ENCODE results near the gene CHKA. TPM values are rescaled to one million over a fixed set of nuclear protein-coding genes. Genes with fewer than 3 reads are reported as not detected.
"Not testable (repeated sequence)": the region's sequence is repeated elsewhere in the genome, so short reads cannot be mapped to it uniquely, and the experiment has no call there.

CHKA gene
- total RNA-seq, 1 experiment from 2014 or later = 63.0 TPM

DNA sequence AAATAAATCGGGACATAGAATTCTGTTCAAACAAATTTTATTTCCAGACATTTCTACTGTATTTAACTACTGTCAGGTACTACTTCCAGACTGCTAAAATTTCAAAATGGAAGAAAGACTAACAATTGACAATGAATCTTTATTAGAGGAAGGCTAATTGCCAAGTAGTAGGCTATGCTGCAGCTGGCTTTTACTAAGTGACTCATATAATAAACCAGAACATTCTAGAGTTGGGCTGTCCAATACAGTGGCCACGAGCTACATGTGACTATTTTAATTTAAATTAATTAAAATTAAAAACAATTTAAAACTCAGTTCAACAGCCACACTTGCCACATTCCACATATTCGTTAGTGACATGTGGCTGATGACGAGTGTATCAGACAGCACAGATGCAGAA lies 27.6 kb downstream of the CHKA start:
- Histone ChIP-seq H2BK15ac (ENCODE audit: low read depth, low read length) (no peak overlapping the region), H2AFZ (ENCODE audit: low read length) (no peak overlapping the region), H4K91ac (ENCODE audit: insufficient read length, low read depth, low read length) (no peak overlapping the region), H3K27ac (ENCODE audit: insufficient read length, low read depth, low read length) (no peak overlapping the region), H3K4me2 (ENCODE audit: insufficient read depth, insufficient read length, low read length) (no peak overlapping the region), H4K5ac (ENCODE audit: insufficient read length, low read depth, low read length) (no peak overlapping the region), H3K23me2 (ENCODE audit: insufficient read length, low read depth, low read length, poor library complexity, severe bottlenecking) (no peaks in the 10 kb centered on the region), H3T11ph (ENCODE audit: low read length) (no peak overlapping the region), H2BK120ac (ENCODE audit: low read depth, low read length, poor library complexity, severe bottlenecking) (no peak overlapping the region), H3K18ac (ENCODE audit: insufficient read length, low read depth, low read length) (no peak overlapping the region), H3K4ac (ENCODE audit: low read depth, low read length) (no peak overlapping the region), H2BK12ac (ENCODE audit: insufficient read length, low read depth, low read length) (no peak overlapping the region), H2BK20ac (ENCODE audit: low read depth, low read length, poor library complexity, severe bottlenecking) (no peak overlapping the region), H2AK5ac (ENCODE audit: insufficient read length, low read length) (no peak overlapping the region), H4K8ac (replicated peaks; ENCODE audit: insufficient read length, low read depth, low read length) (no peak overlapping the region), H2BK5ac (ENCODE audit: insufficient read length, low read length) (no peak overlapping the region), H3K9ac (ENCODE audit: extremely low read depth, insufficient read length, low read length) (no peak overlapping the region), H3K79me1 (ENCODE audit: insufficient read depth, low read depth, low read length, poor library complexity, severe bottlenecking) (peaks cover 4% of the 10 kb centered on the region), H4K20me1 (ENCODE audit: control insufficient read depth, insufficient read depth, insufficient read length) (no peaks in the 10 kb centered on the region), H3K23ac (ENCODE audit: insufficient read length, low read depth, low read length) (no peak overlapping the region), H3K79me2 (ENCODE audit: insufficient read depth, low read length) (peaks cover 8% of the 10 kb centered on the region; the same call in 1 of the 2 replicates), H3K14ac (ENCODE audit: insufficient read depth, low read length) (no peak overlapping the region), H3K4me1 (ENCODE audit: insufficient read depth, low read length) (no peaks in the 10 kb centered on the region), H3K56ac (ENCODE audit: insufficient read length, low read depth, low read length) (no peak overlapping the region), H3K9me3 (ENCODE audit: control insufficient read depth, low read depth, low read length) (no peaks in the 10 kb centered on the region), H3K27me3 (ENCODE audit: insufficient read depth, low read length) (no peaks in the 10 kb centered on the region)
- no CpG with 5 or more reads among the region's 4 CpGs for WGBS (ENCODE audit: extremely low coverage, insufficient read length, low lambda C conversion rate)
- Mint-ChIP-seq H3K4me3 (no peak overlapping the region), H3K4me1 (peaks cover 0 to 6% of the 10 kb centered on the region in 2 experiments; a peak in 1 of 4 replicates), H3K36me3 (ENCODE audit: insufficient read depth in 1 of 3, low read depth in 3 of 3) (peaks cover 4 to 16% (median 10%) of the 10 kb centered on the region in 3 experiments; a peak in 6 of 7 replicates), H3K9me3 (no peaks in the 10 kb centered on the region), H3K27me3 (ENCODE audit: low read depth) (no peaks in the 10 kb centered on the region), H3K27ac (no peak overlapping the region)
- DNase-seq = no peak
- no peak for TF ChIP-seq CTCF (conservative IDR thresholded peaks at IDR 0.05)

DNA sequence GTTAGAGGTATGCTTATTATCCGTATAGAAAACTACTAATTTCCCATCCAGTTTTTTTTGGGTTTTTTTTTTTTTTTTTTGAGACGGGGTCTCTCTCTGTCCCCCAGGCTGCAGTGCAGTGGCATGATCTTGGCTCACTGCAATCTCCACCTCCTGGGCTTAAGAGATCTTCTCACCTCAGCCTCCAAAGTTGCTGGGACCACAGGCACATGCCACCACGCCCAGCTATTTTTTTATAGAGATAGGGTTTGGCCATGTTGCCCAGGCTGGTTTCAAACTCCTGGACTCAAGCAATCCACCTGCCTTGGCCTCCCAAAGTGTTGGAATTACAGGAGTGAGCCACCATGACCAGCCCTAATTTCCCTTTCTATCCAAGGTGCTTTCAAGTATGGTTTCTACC lies 28.2 kb downstream of the CHKA start:
- not testable (repeated sequence) for H3K56ac ChIP-seq (ENCODE audit: insufficient read length, low read depth, low read length); H2BK20ac ChIP-seq (ENCODE audit: low read depth, low read length, poor library complexity, severe bottlenecking); H4K8ac ChIP-seq (replicated peaks; ENCODE audit: insufficient read length, low read depth, low read length); H4K5ac ChIP-seq (ENCODE audit: insufficient read length, low read depth, low read length); H3K9me3 ChIP-seq (ENCODE audit: control insufficient read depth, low read depth, low read length); H2BK5ac ChIP-seq (ENCODE audit: insufficient read length, low read length); H3K27me3 ChIP-seq (ENCODE audit: insufficient read depth, low read length); H3K4me1 Mint-ChIP-seq; H2AFZ ChIP-seq (ENCODE audit: low read length); H2BK120ac ChIP-seq (ENCODE audit: low read depth, low read length, poor library complexity, severe bottlenecking); DNase-seq; H3K4me2 ChIP-seq (ENCODE audit: insufficient read depth, insufficient read length, low read length); H3K18ac ChIP-seq (ENCODE audit: insufficient read length, low read depth, low read length); H3K14ac ChIP-seq (ENCODE audit: insufficient read depth, low read length); H3K4ac ChIP-seq (ENCODE audit: low read depth, low read length); H3K4me3 Mint-ChIP-seq; H3K4me1 ChIP-seq (ENCODE audit: insufficient read depth, low read length); H3K79me2 ChIP-seq (ENCODE audit: insufficient read depth, low read length); H3K9me3 Mint-ChIP-seq; H3K9ac ChIP-seq (ENCODE audit: extremely low read depth, insufficient read length, low read length); H3K23me2 ChIP-seq (ENCODE audit: insufficient read length, low read depth, low read length, poor library complexity, severe bottlenecking); H2BK12ac ChIP-seq (ENCODE audit: insufficient read length, low read depth, low read length); H2BK15ac ChIP-seq (ENCODE audit: low read depth, low read length); H4K20me1 ChIP-seq (ENCODE audit: control insufficient read depth, insufficient read depth, insufficient read length); H3K79me1 ChIP-seq (ENCODE audit: insufficient read depth, low read depth, low read length, poor library complexity, severe bottlenecking); H3K27ac ChIP-seq (ENCODE audit: insufficient read length, low read depth, low read length); H3K23ac ChIP-seq (ENCODE audit: insufficient read length, low read depth, low read length); H4K91ac ChIP-seq (ENCODE audit: insufficient read length, low read depth, low read length); H3T11ph ChIP-seq (ENCODE audit: low read length); H3K27me3 Mint-ChIP-seq (ENCODE audit: low read depth); H2AK5ac ChIP-seq (ENCODE audit: insufficient read length, low read length)
- no CpG with 5 or more reads among the region's 3 CpGs for WGBS (ENCODE audit: extremely low coverage, insufficient read length, low lambda C conversion rate)
- Mint-ChIP-seq H3K27ac (peak overlapping the region in 1 of 3 experiments; percentile 72; a peak in 1 of 7 replicates), H3K36me3 (ENCODE audit: insufficient read depth in 1 of 3, low read depth in 3 of 3) (peaks cover 4 to 21% (median 10%) of the 10 kb centered on the region in 3 experiments; a peak in 6 of 7 replicates)

All from H9 (cell line).